Left ventricle myocardium inferior (tissue), 1 donor: ENCODE measurements around the gene PNMA8C. TPM values are rescaled to one million over a fixed set of nuclear protein-coding genes. Genes with fewer than 3 reads are reported as not detected.
"Not testable (repeated sequence)": the region's sequence is repeated elsewhere in the genome, so short reads cannot be mapped to it uniquely, and the experiment has no call there.

Experiments used
- DNase-seq: peaks from one replicate; pipeline ENCODE4 v3.0.0-alpha.2; 2020
- H3K27ac ChIP-seq: fragments of 200-600 bp; replicated peaks from 2 replicates; pipeline ENCODE4 v1.8.0; 2021
- H3K27me3 ChIP-seq: fragments of 200-600 bp; 2 replicates; pipeline ENCODE4 v1.8.0; 2021; ENCODE audit warnings: low read depth
- H3K36me3 ChIP-seq: fragments of 200-600 bp; 2 replicates; pipeline ENCODE4 v1.8.0; 2021
- H3K4me1 ChIP-seq: fragments of 200-600 bp; 2 replicates; pipeline ENCODE4 v1.8.0; 2021
- H3K4me3 ChIP-seq: fragments of 200-600 bp; 2 replicates; pipeline ENCODE4 v1.8.0; 2021; ENCODE audit warnings: mild to moderate bottlenecking, moderate library complexity
- H3K9me3 ChIP-seq: fragments of 200-600 bp; replicated peaks from 2 replicates; pipeline ENCODE4 v1.8.0; 2021
- CTCF ChIP-seq: fragments of 200-600 bp; IDR thresholded peaks from 2 replicates; pipeline ENCODE4 v1.8.0; 2021; ENCODE audit warnings: antibody characterized with exemption, mild to moderate bottlenecking, borderline replicate concordance
- intact Hi-C: fragments of 100-400 bp; cut with micrococcal nuclease; formaldehyde crosslinking; loops from one replicate; pipeline ENCODE4 v1.11.0; 2022
- total RNA-seq: library from RNA; stranded (reverse); fragmentation: NEBNext Ultra II Directional; extraction: Animal tissue kit (Norgen Biotek cat#: 25700); gene quantifications from one replicate; pipeline ENCODE4 v1.2.1, GENCODE V29; 2021
- donor health status: DM: no; HTN: yes; CAD: no; lungs with severe emphysema.

The PNMA8C gene
- total RNA-seq, 1 donor from 2014 or later, result not detected

DNA sequence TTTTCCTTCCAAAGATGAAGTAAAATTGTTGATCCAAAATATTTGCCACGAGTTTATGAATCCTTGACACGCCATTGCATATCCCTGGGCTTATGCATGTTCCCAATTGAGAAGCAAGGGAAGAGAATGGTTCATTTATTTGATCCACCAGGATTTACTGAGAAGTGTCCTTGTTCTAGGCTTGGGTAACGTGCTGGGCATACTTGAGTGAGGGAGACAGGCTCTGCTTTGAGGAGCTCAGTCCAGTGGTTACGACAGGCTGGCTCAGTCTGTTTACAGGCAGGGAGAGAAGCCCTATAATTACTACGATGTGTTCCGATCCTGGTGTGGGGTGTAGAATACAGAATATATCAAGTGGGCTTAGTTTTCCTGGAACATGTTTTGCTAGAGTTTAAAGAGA lies 6.3 kb upstream of the PNMA8C start:
- H3K4me3 ChIP-seq, result no peak overlapping the region
- H3K4me1 ChIP-seq, result no peaks in the 10 kb centered on the region
- H3K27me3 ChIP-seq, result peaks cover 22% of the 10 kb centered on the region
- no peak for DNase-seq
- no peak for TF ChIP-seq CTCF
- H3K9me3 ChIP-seq, result no peaks in the 10 kb centered on the region
- H3K36me3 ChIP-seq, result no peaks in the 10 kb centered on the region
- H3K27ac ChIP-seq, result no peak overlapping the region
- intact Hi-C loops, result no loop called here

DNA sequence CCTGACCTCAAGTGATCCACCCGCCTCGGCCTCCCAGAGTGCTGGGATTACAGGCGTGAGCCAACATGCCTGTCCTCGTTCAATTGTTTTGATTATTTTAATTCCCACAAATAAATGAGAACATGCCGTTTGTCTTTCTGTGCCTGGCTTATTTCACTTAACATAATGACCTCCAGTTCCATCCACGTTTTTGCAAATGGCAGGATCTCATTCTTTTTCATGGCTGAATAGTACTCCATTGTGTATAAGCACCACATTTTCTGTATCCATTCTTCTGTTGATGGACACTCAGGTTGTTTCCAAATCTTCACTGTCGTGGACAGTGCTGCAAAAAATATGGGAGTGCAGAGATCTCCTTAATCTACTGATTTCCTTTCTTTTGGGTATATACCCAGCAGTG lies 4.7 kb upstream of the PNMA8C start:
- H3K9me3 ChIP-seq, H3K4me3 ChIP-seq, intact Hi-C loops, H3K36me3 ChIP-seq, H3K27ac ChIP-seq, H3K4me1 ChIP-seq, DNase-seq: not testable (repeated sequence)
- peaks cover 23% of the 10 kb centered on the region for H3K27me3 ChIP-seq

DNA sequence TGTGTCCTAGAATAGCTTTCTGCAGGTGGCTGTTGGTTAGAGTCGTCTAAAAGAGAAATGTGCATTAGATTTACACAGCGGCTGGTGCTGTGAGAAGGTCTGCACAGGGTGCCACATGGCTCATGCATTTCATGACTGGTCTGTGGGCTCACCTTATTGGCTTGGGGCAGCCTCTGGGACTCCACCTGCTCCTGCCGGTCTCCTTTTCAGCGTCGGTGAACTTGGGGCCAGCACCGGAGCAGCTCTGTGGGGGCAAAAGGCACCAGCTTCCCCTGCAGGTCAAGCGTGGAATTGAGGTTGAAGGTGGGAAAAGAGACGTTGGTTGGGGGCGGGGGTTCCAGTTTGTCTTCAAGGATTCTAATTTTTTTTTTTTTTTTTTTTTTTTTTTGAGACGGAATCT lies 3.1 kb upstream of the PNMA8C start:
- peak; percentile 9 for TF ChIP-seq CTCF
- no peak for DNase-seq
- Histone ChIP-seq H3K27ac (no peak overlapping the region), H3K4me3 (no peak overlapping the region), H3K9me3 (no peaks in the 10 kb centered on the region), H3K27me3 (peaks cover 38% of the 10 kb centered on the region), H3K36me3 (no peaks in the 10 kb centered on the region), H3K4me1 (peaks cover 14% of the 10 kb centered on the region)
- intact Hi-C loops, result no loop called here

DNA sequence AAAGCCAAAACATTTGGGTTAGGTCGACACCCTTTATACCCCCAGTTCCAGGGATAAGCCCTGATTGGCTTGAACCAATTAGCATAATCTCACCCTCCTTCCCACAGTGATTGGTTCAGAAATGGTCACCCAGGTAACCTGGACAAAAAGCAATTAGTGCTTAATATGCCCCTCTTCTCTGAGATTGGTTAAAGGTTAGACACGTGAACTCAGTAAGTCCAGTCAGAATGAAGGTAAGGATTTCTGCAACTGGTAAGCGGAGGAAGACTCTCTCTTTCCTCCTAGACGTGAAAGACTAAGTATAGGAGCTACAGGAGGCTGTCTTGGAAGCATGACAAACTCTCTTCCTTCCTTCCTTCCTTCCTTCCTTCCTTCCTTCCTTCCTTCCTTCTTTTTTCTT lies 1.3 kb upstream of the PNMA8C start:
- intact Hi-C loops, result no loop called here
- Histone ChIP-seq H3K27ac (no peak overlapping the region), H3K9me3 (no peaks in the 10 kb centered on the region), H3K27me3 (peaks cover 36% of the 10 kb centered on the region), H3K36me3 (no peaks in the 10 kb centered on the region), H3K4me3 (no peak overlapping the region), H3K4me1 (peaks cover 23% of the 10 kb centered on the region)
- DNase-seq, result no peak
- TF ChIP-seq CTCF, result no peak

- H3K4me1 ChIP-seq, result peaks cover 31% of the 10 kb centered on the region
- no peak for TF ChIP-seq CTCF
- DNase-seq, result no peak
- H3K9me3 ChIP-seq, result no peaks in the 10 kb centered on the region
- H3K36me3 ChIP-seq, result no peaks in the 10 kb centered on the region
- H3K27ac ChIP-seq, result no peak overlapping the region
- intact Hi-C loops, result no loop called here
- peaks cover 27% of the 10 kb centered on the region for H3K27me3 ChIP-seq
- H3K4me3 ChIP-seq, result no peak overlapping the region
Measured at GRCh38 chr19:46427518-46428045, 1.2 kb downstream of the PNMA8C start.

- peaks cover 29% of the 10 kb centered on the region for H3K27me3 ChIP-seq
- DNase-seq, result peak; percentile 82
- peak overlapping the region; percentile 70 for H3K27ac ChIP-seq
Measured at GRCh38 chr19:46426506-46427162, 2.1 kb downstream of the PNMA8C start.

More at GRCh38 chr19:46426506-46427162, 2.1 kb downstream of the PNMA8C start:
- Histone ChIP-seq H3K9me3 (no peaks in the 10 kb centered on the region), H3K36me3 (no peaks in the 10 kb centered on the region), H3K4me1 (peaks cover 31% of the 10 kb centered on the region), H3K4me3 (peak overlapping the region; percentile 72)
- no peak for TF ChIP-seq CTCF
- intact Hi-C loops, result no loop called here
